Measurements from ENCODE around the gene ECI1.
"Not testable (repeated sequence)": the region's sequence is repeated elsewhere in the genome, so short reads cannot be mapped to it uniquely, and the experiment has no call there.

- TF ChIP-seq CTCF (IDR thresholded peaks at IDR 0.05; ENCODE audit: poor library complexity); EZH2 (IDR thresholded peaks at IDR 0.05; ENCODE audit: borderline replicate concordance): not testable (repeated sequence)
These were observed 7.1 kb upstream of the ECI1 start for GRCh38 chr16:2258530-2258929.

Measured in hepatocyte (in vitro differentiated cells).